HPDE6-E6E7 (cell line): ENCODE results near the gene ANP32B.

ENCODE experiments used
- DNase-seq: peaks from one replicate; pipeline ENCODE4 v3.0.0; 2011; ENCODE audit warnings: missing footprints; ENCODE audit errors: extremely low spot score

Gene ANP32B

DNA sequence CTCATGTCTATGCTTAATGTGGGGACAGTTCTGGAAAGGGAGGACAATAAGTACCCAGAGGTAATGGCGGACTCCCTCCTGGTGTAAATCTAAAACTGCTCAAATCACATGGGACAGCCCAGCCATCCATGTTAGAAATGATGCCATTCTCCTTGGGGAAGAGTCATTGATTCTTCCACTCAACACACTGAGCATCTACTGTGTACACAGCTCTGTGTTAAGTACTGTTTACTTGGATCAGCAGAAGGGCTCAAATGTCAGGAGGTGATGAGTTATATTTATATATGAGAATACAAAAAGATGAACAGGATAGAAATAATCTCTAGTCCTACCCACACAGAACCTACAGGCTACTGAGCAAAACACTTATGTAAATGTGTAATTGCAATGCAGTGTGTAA is 41.6 kb downstream of the ANP32B start:
- DNase-seq, result no peak

- DNase-seq, result no peak
Observed at GRCh38 chr9:98031169-98031568, 48.0 kb downstream of the ANP32B start.

GRCh38 chr9:98031935-98032334 is 48.8 kb downstream of the ANP32B start:
- DNase-seq, result no peak

DNA sequence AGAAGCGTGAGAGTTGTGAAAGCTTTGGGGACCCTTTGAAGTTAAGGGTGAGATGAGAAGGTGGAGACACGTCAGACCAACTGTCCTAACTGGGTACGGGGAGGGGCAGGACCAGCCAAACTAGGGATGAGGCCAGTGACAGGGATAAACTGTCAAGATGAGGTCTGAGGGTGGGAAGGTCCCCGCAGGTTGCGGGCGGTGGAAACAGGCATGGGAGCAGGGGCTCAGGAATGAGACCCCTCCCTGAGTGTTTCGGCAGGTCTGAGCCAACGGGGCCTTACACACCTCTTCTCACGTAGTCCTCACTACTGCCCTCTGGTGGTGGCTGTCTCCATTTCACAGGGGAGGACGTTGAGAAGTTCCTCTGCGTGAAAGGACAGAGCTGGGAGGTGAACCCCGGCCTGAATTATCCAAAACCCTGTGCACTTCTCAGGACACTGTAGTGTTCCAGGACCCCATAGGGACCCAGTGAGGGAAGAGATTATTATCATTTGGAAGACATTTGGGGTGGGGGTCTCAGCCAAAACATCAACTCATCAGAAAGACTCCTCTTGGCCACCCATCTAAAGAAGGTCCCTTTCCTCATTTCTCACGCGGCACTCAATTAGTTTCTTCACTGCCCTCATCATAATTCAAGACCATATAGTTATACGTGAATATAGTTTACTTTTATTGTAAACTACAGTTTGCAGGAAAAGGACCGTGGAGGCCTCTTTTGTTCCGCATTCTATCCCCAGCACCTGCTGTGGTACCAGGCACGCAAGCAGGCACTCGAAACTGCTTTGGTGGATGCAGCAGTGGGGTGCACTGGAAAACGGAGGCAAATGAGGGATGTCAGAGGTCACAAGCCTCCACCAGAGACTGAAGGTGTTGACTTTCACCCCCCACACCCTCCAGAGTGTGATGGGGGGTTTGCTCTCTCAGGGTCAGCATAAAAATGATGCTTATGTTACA is 51.7 kb downstream of the ANP32B start:
- peak; percentile 53 for DNase-seq

GRCh38 chr9:98037357-98037756 is 54.2 kb downstream of the ANP32B start:
- DNase-seq, result no peak

GRCh38 chr9:98038958-98039357 is 55.8 kb downstream of the ANP32B start:
- no peak for DNase-seq

GRCh38 chr9:98039607-98040017 is 56.5 kb downstream of the ANP32B start:
- DNase-seq, result no peak

DNA sequence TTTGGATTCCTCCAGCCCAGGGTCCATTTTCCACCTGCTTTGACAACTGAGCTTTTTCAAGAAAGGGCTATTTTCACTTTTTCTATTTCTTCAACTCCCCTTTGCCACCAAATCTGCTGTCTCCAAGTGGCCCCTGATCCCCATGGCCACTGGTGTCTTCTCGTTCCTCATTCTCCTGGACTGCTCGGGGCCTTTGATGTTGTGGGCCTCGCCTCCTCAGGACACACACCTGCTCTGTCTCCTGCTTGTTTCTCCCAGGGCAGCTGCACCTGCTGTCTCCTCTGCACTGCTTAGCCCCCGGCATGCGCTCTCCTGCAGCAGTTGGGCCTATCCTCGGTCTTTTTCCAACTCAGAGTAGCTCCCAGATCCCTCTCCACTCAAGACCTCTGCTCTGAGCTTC is 57.1 kb downstream of the ANP32B start:
- DNase-seq, result no peak

DNA sequence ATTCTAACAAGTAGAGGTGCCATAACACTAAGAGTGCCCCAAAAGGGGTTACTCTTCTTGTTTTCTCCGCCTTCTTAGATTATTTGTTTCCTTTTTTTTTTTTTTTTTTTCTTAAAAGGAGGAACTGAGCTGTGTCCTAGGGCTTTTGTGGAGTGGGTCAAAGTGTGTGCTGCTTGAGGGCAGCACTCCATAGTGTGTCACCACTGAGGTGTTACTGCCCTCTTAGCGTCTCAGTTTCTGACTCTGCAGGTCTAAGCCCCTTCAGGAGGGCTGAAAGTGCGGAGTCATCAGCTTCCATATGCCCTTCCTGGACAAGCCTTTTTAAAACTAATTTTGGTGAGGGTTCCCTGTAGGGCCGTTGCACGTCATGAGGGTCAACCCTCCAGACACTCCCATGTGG is 60.8 kb downstream of the ANP32B start:
- no peak for DNase-seq

GRCh38 chr9:98045234-98046179 is 62.4 kb downstream of the ANP32B start:
- no peak for DNase-seq

GRCh38 chr9:98046180-98046543 is 63.0 kb downstream of the ANP32B start:
- DNase-seq, result no peak

DNA sequence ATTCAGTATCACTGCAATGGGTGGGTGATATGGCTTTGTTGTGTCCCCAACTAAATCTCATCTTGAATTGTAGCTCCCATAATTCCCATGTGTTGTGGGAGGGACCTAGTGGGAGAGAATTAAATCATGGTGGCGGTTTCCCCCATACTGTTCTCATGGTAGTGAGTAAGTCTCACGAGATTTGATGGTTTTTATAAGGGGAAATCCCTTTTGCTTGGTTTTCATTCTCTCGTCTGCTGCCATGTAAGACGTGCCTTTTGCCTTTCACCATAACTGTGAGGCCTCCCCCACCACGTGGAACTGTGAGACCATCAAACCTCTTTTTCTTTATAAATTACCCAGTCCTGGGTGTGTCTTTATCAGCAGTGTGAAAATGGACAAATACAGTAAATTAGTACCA is 63.9 kb downstream of the ANP32B start:
- no peak for DNase-seq

- DNase-seq, result no peak
Observed at GRCh38 chr9:98049288-98050072, 66.3 kb downstream of the ANP32B start.

DNA sequence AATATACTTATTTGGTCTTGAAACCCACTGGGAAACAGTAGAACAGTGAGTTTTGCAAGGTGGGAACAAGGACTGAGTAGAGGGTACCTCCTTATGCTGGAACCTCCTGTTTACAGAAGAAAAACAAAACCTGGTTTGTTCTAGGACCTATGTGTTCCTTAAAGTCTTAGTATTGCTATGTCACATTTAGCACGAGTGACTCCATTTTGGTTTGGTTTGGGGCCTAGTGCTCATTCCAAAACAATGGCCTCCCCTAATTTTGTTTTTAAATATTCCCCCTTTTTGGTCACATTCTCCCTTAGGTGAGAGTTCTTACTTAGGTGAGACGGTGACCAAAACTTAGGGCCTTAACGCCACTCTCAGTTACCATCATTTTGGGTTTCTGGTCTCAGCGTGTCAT is 67.2 kb downstream of the ANP32B start:
- DNase-seq, result no peak

GRCh38 chr9:98054376-98054951 is 71.3 kb downstream of the ANP32B start:
- DNase-seq, result no peak

- DNase-seq, result peak; percentile 90
Observed at GRCh38 chr9:98056269-98057137, 73.4 kb downstream of the ANP32B start, which contains the start of gene NANS. Gene NANS (plus strand): TSS chr9:98056732. CDS start chr9:98056809, 77 bp downstream.

DNA sequence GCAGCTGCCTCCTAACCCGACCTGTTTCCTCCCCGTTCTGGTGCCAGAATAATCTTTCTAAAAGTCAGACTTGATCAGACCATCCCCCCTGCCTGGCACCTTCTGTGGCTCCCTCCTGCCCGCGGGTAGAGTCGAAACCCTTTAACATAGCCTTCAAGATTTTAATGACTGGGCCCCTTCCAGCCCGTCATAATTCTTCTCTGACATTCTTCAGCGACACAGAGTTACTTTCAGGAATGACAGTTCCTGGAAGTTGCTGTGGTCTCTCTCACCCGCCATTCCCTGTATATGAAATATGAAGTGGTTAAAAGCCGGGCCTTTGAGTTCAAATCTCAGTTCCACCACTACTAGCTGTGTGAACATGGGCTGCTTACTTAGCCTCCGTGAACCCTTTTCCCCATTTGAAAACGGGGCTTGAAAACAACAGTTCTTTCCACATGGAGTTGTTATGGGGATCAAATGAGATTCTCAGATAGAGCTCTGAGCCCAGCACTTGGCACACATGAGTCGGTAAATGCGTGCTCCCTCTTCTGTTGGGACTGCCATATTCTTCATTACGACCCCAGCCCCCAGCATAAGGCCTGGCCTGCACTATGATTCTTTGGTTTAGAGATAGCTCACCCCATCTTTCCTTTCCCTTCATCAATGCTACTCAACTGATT is 74.1 kb downstream of the ANP32B start:
- DNase-seq, result no peak

GRCh38 chr9:98062161-98062560 is 79.0 kb downstream of the ANP32B start:
- no peak for DNase-seq

DNA sequence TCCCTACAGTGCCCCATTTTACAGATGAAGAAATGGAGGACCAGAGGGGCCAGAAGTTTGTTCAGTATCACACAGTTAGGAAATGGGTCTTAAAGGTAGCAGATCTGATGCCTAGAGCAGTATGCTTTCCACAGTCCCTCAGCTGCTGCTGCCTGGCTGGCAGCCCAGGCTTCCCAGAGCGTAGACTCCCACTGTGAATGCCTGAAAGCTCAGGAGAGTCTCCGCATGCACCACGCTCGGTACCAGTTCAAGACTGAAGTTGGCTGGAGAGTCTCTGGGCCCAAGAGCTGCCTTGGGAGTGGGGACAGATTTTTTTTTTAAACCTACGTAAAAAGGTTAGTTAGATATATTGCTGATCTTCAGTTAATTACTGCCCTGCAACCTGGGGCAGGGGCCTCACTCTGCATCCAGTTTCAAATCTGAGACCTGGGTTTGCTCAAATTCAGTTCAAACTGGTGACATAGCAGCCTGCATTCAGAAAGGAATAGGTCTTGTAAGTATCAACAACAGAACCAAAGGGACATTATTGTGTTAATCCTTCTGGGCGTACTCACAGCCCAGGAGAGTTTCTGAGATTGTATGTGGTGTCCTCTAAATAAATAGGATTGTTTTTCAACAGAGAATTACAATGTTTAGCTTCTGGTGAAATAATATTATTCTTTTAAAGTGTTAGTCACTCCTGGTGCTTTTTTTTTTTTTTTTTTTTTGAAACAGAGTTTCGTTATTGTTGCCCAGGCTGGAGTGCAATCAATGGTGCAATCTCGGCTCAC is 81.7 kb downstream of the ANP32B start:
- DNase-seq, result no peak
